DMS 273 (cell line): ENCODE data around the gene DAND5.
A peak's percentile ranks its signal among the peaks of the same experiment; 100 is the strongest.
"Not testable (repeated sequence)": the region's sequence is repeated elsewhere in the genome, so short reads cannot be mapped to it uniquely, and the experiment has no call there.

Source experiments
- DNase-seq: peaks from one replicate; lab custom pipeline; 2025; ENCODE audit not compliant: unreplicated experiment; lab: John Stamatoyannopoulos, UW

Gene DAND5

GRCh38 chr19:12945479-12946091, 23.8 kb upstream of the DAND5 start, which contains the start of gene RAD23A:
RAD23A (plus strand) TSS chr19:12945862; CDS start chr19:12945949, 87 bp downstream.
- peak; percentile 100 for DNase-seq

- peak; percentile 93 for DNase-seq
Measured at GRCh38 chr19:12946092-12946721, 23.2 kb upstream of the DAND5 start.

- no peak for DNase-seq
Measured at GRCh38 chr19:12946731-12947496, 22.5 kb upstream of the DAND5 start.

- no peak for DNase-seq
Measured at GRCh38 chr19:12947702-12948611, 21.4 kb upstream of the DAND5 start.

GRCh38 chr19:12948612-12949362, 20.6 kb upstream of the DAND5 start:
- DNase-seq: no peak

GRCh38 chr19:12949363-12950283, 19.8 kb upstream of the DAND5 start:
- DNase-seq: peak; percentile 86

GRCh38 chr19:12952050-12952449, 17.3 kb upstream of the DAND5 start:
- DNase-seq: peak; percentile 73

GRCh38 chr19:12952488-12953137, 16.8 kb upstream of the DAND5 start:
- peak; percentile 91 for DNase-seq

- DNase-seq: peak; percentile 97
Measured at GRCh38 chr19:12953138-12953798, 16.1 kb upstream of the DAND5 start.

GRCh38 chr19:12953799-12954611, 15.4 kb upstream of the DAND5 start:
- DNase-seq: peak; percentile 92

GRCh38 chr19:12954612-12954962, 14.8 kb upstream of the DAND5 start:
- DNase-seq: no peak

GRCh38 chr19:12955575-12955974, 13.8 kb upstream of the DAND5 start:
- not testable (repeated sequence) for DNase-seq

GRCh38 chr19:12955996-12956395, 13.4 kb upstream of the DAND5 start:
- peak; percentile 49 for DNase-seq

GRCh38 chr19:12956446-12957388, 12.7 kb upstream of the DAND5 start, which contains the start of gene GADD45GIP1:
GADD45GIP1 (minus strand) TSS chr19:12957223; CDS start chr19:12957212, 11 bp downstream.
- peak; percentile 94 for DNase-seq

- not testable (repeated sequence) for DNase-seq
Measured at GRCh38 chr19:12957389-12957952, 11.9 kb upstream of the DAND5 start.

GRCh38 chr19:12959481-12959880, 9.9 kb upstream of the DAND5 start:
- no peak for DNase-seq
